GM23338 (cell line): ENCODE data around the gene FKBP7. TPM values are rescaled to one million over a fixed set of nuclear protein-coding genes. Genes with fewer than 3 reads are reported as not detected.

Experiments used
- ATAC-seq: fragments of 200-7000 bp; cut with Tn5 transposase; 3 replicates; pipeline ENCODE4 v1.9.1; 2020
- DNase-seq: peaks from one replicate; pipeline ENCODE4 v3.0.0-alpha.2; 2015; ENCODE audit warnings: low spot score
- H2AFZ ChIP-seq: fragments of 200-600 bp; sonication (generic); 2 replicates; pipeline ENCODE4 v1.8.0; 2016; ENCODE audit warnings: antibody characterized with exemption, mild to moderate bottlenecking, moderate library complexity
- H3F3A ChIP-seq: fragments of 200-600 bp; sonication (generic); replicated peaks from 2 replicates; pipeline ENCODE4 v1.8.0; 2017; ENCODE audit warnings: antibody characterized with exemption, mixed run types, low read depth
- H3K27ac ChIP-seq: fragments of 200-600 bp; sonication (generic); 2 replicates; pipeline ENCODE4 v1.6.1; 2016; ENCODE audit warnings: low read depth
- H3K27me3 ChIP-seq: fragments of 200-600 bp; sonication (generic); 2 replicates; pipeline ENCODE4 v1.8.0; 2016; ENCODE audit warnings: mild to moderate bottlenecking, mixed run types, moderate library complexity; ENCODE audit not compliant: insufficient read depth
- H3K36me3 ChIP-seq: fragments of 200-600 bp; sonication (generic); 2 replicates; pipeline ENCODE4 v1.8.0; 2016; ENCODE audit warnings: mild to moderate bottlenecking; ENCODE audit not compliant: insufficient read depth
- H3K4me1 ChIP-seq: fragments of 200-600 bp; sonication (generic); 2 replicates; pipeline ENCODE4 v1.8.0; 2016; ENCODE audit warnings: mild to moderate bottlenecking, moderate library complexity; ENCODE audit not compliant: insufficient read depth
- H3K4me2 ChIP-seq: fragments of 200-600 bp; sonication (generic); 2 replicates; pipeline ENCODE4 v1.7.1; 2017; ENCODE audit warnings: mixed run types
- H3K4me3 ChIP-seq: fragments of 200-600 bp; sonication (generic); 2 replicates; pipeline ENCODE4 v1.6.1; 2016; ENCODE audit warnings: mixed run types
- H3K79me2 ChIP-seq: fragments of 200-600 bp; sonication (generic); replicated peaks from 2 replicates; pipeline ENCODE4 v1.8.0; 2017; ENCODE audit warnings: mild to moderate bottlenecking; ENCODE audit not compliant: insufficient read depth
- H3K9me2 ChIP-seq: fragments of 200-600 bp; sonication (generic); 2 replicates; pipeline ENCODE4 v1.8.0; 2017; ENCODE audit not compliant: insufficient read depth
- H4K20me1 ChIP-seq: fragments of 200-600 bp; sonication (generic); replicated peaks from 2 replicates; pipeline ENCODE4 v1.8.0; 2017; ENCODE audit warnings: mild to moderate bottlenecking; ENCODE audit not compliant: insufficient read depth
- H3K27ac Mint-ChIP-seq: 2 replicates; pipeline ENCODE4 v1.8.0; 2020; ENCODE audit warnings: inconsistent platforms, mild to moderate bottlenecking, moderate library complexity, mixed read lengths
- H3K27me3 Mint-ChIP-seq: 3 replicates; pipeline ENCODE4 v1.8.0; 2022; ENCODE audit warnings: low read depth, mild to moderate bottlenecking, moderate library complexity, mixed read lengths, inconsistent platforms; ENCODE audit not compliant: insufficient read depth, poor library complexity
- H3K36me3 Mint-ChIP-seq: 3 replicates; pipeline ENCODE4 v1.8.0; 2021; ENCODE audit warnings: low read depth, mild to moderate bottlenecking, inconsistent platforms, moderate library complexity, mixed read lengths
- H3K4me1 Mint-ChIP-seq: 3 replicates; pipeline ENCODE4 v1.8.0; 2020; ENCODE audit warnings: mild to moderate bottlenecking, inconsistent platforms, mixed read lengths
- H3K4me3 Mint-ChIP-seq: 3 replicates; pipeline ENCODE4 v1.8.0; 2021; ENCODE audit warnings: moderate library complexity, mild to moderate bottlenecking, inconsistent platforms, mixed read lengths
- H3K9me3 Mint-ChIP-seq: 3 replicates; pipeline ENCODE4 v1.8.0; 2020; ENCODE audit warnings: moderate library complexity, mild to moderate bottlenecking, inconsistent platforms, mixed read lengths
- CREB1 ChIP-seq: fragments of 250-450 bp; sonication (Bioruptor Pico); IDR thresholded peaks from 2 replicates; pipeline ENCODE4 v1.5.0; 2020; ENCODE audit warnings: low read depth, mild to moderate bottlenecking, moderate library complexity
- ETS1 ChIP-seq: IDR thresholded peaks from 2 replicates; pipeline ENCODE4 v1.6.1; 2016; ENCODE audit warnings: antibody characterized with exemption
- EZH2 ChIP-seq: fragments of 200-600 bp; sonication (generic); IDR thresholded peaks from one replicate; pipeline ENCODE4 v1.8.0; 2017; ENCODE audit warnings: antibody characterized with exemption, mild to moderate bottlenecking, low read depth; ENCODE audit not compliant: unreplicated experiment
- EZH2phosphoT487 ChIP-seq: fragments of 200-600 bp; sonication (generic); IDR thresholded peaks from one replicate; pipeline ENCODE4 v1.8.1; 2018; ENCODE audit warnings: antibody characterized with exemption; ENCODE audit not compliant: unreplicated experiment
- JUNB ChIP-seq: IDR thresholded peaks from one replicate; pipeline ENCODE4 v1.6.1; 2016; ENCODE audit warnings: antibody characterized with exemption; ENCODE audit not compliant: unreplicated experiment
- NANOG ChIP-seq: IDR thresholded peaks from 2 replicates; pipeline ENCODE4 v1.6.1; 2016; ENCODE audit warnings: antibody characterized with exemption, borderline replicate concordance
- POLR2AphosphoS5 ChIP-seq: IDR thresholded peaks from 2 replicates; pipeline ENCODE4 v1.6.1; 2016; ENCODE audit warnings: antibody characterized with exemption, low read depth
- REST ChIP-seq: IDR thresholded peaks from one replicate; pipeline ENCODE4 v1.6.1; 2018; ENCODE audit warnings: antibody characterized with exemption; ENCODE audit not compliant: unreplicated experiment
- STAT1 ChIP-seq: IDR thresholded peaks from one replicate; pipeline ENCODE4 v1.6.1; 2016; ENCODE audit warnings: antibody characterized with exemption; ENCODE audit not compliant: unreplicated experiment
- ZNF114 ChIP-seq: fragments of 250-450 bp; sonication (Bioruptor Pico); IDR thresholded peaks from 2 replicates; pipeline ENCODE4 v1.5.0; 2020; ENCODE audit warnings: mild to moderate bottlenecking, moderate library complexity
- ZNF331 ChIP-seq: fragments of 250-450 bp; sonication (Bioruptor Pico); IDR thresholded peaks from 2 replicates; pipeline ENCODE4 v1.5.0; 2020; ENCODE audit warnings: low read depth, mild to moderate bottlenecking, moderate library complexity
- polyA plus RNA-seq: library from polyadenylated mRNA; unstranded; fragments of >200 nt; fragmentation: Nextera tagmentation; extraction: Ambion mirVana; gene quantifications from 2 replicates; pipeline ENCODE4 v1.2.1, GENCODE V29; 2016
- total RNA-seq: library from RNA; depleted of rRNA; stranded (reverse); fragments of >200 nt; shearing (Covaris generic); gene quantifications from 2 replicates; pipeline ENCODE4 v1.2.3, GENCODE V29; 2014
- TF ChIP-seq, protein P1 (sequence below): fragments of 250-450 bp; sonication (Bioruptor Pico); IDR thresholded peaks from 2 replicates; pipeline ENCODE4 v1.5.0; 2020; ENCODE audit warnings: mild to moderate bottlenecking, moderate library complexity
- TF ChIP-seq, protein P2 (sequence below), 2 experiments: fragments of 200-600 bp in 1 of 2; sonication (generic) in 1 of 2; conservative IDR thresholded peaks; 2 replicates each; pipeline versions ENCODE4 v1.5.1 to v1.6.1; 2016 to 2017; ENCODE audit warnings: antibody characterized with exemption in 2 of 2, low read depth in 2 of 2, mild to moderate bottlenecking in 2 of 2, moderate library complexity in 1 of 2

FKBP7 gene
- total and polyA plus RNA-seq, 2 experiments from 2014 or later: 8.3 to 9.0 TPM

GRCh38 chr2:178521304-178522150 lies 43.1 kb upstream of the FKBP7 start:
- peaks cover 13% of the 10 kb centered on the region for H3K27me3 Mint-ChIP-seq
- H3K27ac ChIP-seq: no peak overlapping the region
- no peak overlapping the region for H3K4me2 ChIP-seq
- H3K79me2 ChIP-seq: peaks cover 26% of the 10 kb centered on the region
- TF ChIP-seq STAT1 (no peak), CREB1 (no peak), POLR2AphosphoS5 (no peak), EZH2phosphoT487 (no peak), JUNB (no peak), REST (no peak), ZNF114 (CRISPR knock-in tag) (no peak), ETS1 (no peak), EZH2 (no peak), NANOG (no peak), ZNF331 (no peak)
- TF ChIP-seq, protein P1, sequence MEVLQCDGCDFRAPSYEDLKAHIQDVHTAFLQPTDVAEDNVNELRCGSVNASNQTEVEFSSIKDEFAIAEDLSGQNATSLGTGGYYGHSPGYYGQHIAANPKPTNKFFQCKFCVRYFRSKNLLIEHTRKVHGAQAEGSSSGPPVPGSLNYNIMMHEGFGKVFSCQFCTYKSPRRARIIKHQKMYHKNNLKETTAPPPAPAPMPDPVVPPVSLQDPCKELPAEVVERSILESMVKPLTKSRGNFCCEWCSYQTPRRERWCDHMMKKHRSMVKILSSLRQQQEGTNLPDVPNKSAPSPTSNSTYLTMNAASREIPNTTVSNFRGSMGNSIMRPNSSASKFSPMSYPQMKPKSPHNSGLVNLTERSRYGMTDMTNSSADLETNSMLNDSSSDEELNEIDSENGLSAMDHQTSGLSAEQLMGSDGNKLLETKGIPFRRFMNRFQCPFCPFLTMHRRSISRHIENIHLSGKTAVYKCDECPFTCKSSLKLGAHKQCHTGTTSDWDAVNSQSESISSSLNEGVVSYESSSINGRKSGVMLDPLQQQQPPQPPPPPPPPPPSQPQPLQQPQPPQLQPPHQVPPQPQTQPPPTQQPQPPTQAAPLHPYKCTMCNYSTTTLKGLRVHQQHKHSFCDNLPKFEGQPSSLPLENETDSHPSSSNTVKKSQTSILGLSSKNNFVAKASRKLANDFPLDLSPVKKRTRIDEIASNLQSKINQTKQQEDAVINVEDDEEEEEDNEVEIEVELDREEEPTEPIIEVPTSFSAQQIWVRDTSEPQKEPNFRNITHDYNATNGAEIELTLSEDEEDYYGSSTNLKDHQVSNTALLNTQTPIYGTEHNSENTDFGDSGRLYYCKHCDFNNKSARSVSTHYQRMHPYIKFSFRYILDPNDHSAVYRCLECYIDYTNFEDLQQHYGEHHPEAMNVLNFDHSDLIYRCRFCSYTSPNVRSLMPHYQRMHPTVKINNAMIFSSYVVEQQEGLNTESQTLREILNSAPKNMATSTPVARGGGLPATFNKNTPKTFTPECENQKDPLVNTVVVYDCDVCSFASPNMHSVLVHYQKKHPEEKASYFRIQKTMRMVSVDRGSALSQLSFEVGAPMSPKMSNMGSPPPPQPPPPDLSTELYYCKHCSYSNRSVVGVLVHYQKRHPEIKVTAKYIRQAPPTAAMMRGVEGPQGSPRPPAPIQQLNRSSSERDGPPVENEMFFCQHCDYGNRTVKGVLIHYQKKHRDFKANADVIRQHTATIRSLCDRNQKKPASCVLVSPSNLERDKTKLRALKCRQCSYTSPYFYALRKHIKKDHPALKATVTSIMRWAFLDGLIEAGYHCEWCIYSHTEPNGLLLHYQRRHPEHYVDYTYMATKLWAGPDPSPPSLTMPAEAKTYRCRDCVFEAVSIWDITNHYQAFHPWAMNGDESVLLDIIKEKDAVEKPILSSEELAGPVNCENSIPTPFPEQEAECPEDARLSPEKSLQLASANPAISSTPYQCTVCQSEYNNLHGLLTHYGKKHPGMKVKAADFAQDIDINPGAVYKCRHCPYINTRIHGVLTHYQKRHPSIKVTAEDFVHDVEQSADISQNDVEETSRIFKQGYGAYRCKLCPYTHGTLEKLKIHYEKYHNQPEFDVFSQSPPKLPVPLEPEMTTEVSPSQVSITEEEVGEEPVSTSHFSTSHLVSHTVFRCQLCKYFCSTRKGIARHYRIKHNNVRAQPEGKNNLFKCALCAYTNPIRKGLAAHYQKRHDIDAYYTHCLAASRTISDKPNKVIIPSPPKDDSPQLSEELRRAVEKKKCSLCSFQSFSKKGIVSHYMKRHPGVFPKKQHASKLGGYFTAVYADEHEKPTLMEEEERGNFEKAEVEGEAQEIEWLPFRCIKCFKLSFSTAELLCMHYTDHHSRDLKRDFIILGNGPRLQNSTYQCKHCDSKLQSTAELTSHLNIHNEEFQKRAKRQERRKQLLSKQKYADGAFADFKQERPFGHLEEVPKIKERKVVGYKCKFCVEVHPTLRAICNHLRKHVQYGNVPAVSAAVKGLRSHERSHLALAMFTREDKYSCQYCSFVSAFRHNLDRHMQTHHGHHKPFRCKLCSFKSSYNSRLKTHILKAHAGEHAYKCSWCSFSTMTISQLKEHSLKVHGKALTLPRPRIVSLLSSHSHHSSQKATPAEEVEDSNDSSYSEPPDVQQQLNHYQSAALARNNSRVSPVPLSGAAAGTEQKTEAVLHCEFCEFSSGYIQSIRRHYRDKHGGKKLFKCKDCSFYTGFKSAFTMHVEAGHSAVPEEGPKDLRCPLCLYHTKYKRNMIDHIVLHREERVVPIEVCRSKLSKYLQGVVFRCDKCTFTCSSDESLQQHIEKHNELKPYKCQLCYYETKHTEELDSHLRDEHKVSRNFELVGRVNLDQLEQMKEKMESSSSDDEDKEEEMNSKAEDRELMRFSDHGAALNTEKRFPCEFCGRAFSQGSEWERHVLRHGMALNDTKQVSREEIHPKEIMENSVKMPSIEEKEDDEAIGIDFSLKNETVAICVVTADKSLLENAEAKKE (CRISPR knock-in tag): no peak
- TF ChIP-seq, protein P2, sequence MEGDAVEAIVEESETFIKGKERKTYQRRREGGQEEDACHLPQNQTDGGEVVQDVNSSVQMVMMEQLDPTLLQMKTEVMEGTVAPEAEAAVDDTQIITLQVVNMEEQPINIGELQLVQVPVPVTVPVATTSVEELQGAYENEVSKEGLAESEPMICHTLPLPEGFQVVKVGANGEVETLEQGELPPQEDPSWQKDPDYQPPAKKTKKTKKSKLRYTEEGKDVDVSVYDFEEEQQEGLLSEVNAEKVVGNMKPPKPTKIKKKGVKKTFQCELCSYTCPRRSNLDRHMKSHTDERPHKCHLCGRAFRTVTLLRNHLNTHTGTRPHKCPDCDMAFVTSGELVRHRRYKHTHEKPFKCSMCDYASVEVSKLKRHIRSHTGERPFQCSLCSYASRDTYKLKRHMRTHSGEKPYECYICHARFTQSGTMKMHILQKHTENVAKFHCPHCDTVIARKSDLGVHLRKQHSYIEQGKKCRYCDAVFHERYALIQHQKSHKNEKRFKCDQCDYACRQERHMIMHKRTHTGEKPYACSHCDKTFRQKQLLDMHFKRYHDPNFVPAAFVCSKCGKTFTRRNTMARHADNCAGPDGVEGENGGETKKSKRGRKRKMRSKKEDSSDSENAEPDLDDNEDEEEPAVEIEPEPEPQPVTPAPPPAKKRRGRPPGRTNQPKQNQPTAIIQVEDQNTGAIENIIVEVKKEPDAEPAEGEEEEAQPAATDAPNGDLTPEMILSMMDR (conservative IDR thresholded peaks at IDR 0.05; ENCODE audit: low read depth in 2 of 2): no peak
- H3K36me3 ChIP-seq: no peaks in the 10 kb centered on the region
- no peaks in the 10 kb centered on the region for H3K4me1 Mint-ChIP-seq
- H3K36me3 Mint-ChIP-seq: peaks cover 3% of the 10 kb centered on the region; the same call in 1 of the 3 replicates
- peaks cover 8% of the 10 kb centered on the region; the same call in 1 of the 2 replicates for H3K4me1 ChIP-seq
- H3K27me3 ChIP-seq: no peaks in the 10 kb centered on the region
- 0 out of 2 replicates have a peak, but pooled peaks cover 5% of the 10 kb centered on the region for H3K9me2 ChIP-seq
- 0 out of 2 replicates have a peak, but pooled peaks cover 5% of the 10 kb centered on the region for H4K20me1 ChIP-seq
- no peak for ATAC-seq
- H3K4me3 ChIP-seq: no peak overlapping the region
- no peaks in the 10 kb centered on the region for H3F3A ChIP-seq
- H3K9me3 Mint-ChIP-seq: no peaks in the 10 kb centered on the region
- H2AFZ ChIP-seq: no peak overlapping the region
- H3K4me3 Mint-ChIP-seq: no peak overlapping the region
- DNase-seq: no peak
- H3K27ac Mint-ChIP-seq: no peak overlapping the region
